Measurements from ENCODE around the gene MKLN1. TPM values are rescaled to one million over a fixed set of nuclear protein-coding genes. Genes with fewer than 3 reads are reported as not detected.
"Not testable (repeated sequence)": the region's sequence is repeated elsewhere in the genome, so short reads cannot be mapped to it uniquely, and the experiment has no call there.

The MKLN1 gene
- total RNA-seq, 2 donors from 2014 or later = 27.4 to 28.5 TPM

DNA sequence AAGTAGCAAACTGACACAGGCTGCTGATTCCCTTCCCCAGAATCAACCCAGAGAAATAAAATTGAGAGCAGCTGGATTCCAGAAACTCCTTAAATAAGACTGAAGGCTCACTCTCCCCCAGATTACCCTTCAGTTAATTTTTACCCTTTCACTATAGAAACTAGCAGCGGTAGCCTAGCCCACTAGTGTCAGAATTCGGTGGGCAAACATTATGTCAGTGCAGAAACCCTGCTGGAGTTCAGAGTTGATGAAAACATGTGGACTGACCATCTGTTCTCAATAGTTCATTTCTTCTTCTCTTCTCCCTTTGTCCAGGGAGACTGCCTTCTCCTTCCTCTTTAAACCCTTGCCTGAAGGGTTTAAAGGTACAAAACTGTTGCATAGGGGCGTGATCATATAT is 128.7 kb downstream of the MKLN1 start:
- no peak for DNase-seq (ENCODE audit: low spot score)
- TF ChIP-seq, protein P1, sequence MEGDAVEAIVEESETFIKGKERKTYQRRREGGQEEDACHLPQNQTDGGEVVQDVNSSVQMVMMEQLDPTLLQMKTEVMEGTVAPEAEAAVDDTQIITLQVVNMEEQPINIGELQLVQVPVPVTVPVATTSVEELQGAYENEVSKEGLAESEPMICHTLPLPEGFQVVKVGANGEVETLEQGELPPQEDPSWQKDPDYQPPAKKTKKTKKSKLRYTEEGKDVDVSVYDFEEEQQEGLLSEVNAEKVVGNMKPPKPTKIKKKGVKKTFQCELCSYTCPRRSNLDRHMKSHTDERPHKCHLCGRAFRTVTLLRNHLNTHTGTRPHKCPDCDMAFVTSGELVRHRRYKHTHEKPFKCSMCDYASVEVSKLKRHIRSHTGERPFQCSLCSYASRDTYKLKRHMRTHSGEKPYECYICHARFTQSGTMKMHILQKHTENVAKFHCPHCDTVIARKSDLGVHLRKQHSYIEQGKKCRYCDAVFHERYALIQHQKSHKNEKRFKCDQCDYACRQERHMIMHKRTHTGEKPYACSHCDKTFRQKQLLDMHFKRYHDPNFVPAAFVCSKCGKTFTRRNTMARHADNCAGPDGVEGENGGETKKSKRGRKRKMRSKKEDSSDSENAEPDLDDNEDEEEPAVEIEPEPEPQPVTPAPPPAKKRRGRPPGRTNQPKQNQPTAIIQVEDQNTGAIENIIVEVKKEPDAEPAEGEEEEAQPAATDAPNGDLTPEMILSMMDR (IDR thresholded peaks at IDR 0.05) = no peak
- Histone ChIP-seq H3K27ac (no peak overlapping the region), H3K36me3 (peaks cover 4% of the 10 kb centered on the region), H3K9me3 (no peaks in the 10 kb centered on the region), H3K27me3 (no peaks in the 10 kb centered on the region), H3K4me3 (no peak overlapping the region), H3K4me1 (no peaks in the 10 kb centered on the region)

DNA sequence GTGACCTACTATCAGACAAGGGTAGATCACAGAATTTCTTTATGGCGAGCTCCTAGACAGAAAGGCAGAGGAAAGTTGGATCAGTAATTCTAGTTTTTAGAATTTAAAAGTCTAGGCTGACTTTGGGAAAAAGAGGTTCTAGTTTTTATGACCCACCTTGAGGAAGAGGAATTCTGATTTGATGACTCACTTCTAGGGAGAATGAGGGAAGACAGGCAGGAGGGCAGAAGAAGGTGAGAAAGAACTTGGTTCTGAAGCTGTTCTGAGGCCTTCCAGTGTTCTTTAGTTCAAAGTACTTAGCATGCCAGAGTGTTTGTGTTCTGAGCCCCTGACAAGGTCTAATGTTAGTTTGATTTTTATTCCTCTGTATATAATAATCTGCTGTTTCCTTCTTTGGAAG is 131.6 kb downstream of the MKLN1 start:
- Histone ChIP-seq H3K9me3 (no peaks in the 10 kb centered on the region), H3K27ac (no peak overlapping the region), H3K27me3 (no peaks in the 10 kb centered on the region), H3K4me3 (no peak overlapping the region), H3K4me1 (no peaks in the 10 kb centered on the region), H3K36me3 (peaks cover 16% of the 10 kb centered on the region)
- DNase-seq (ENCODE audit: low spot score) = no peak
- TF ChIP-seq, protein P1 (IDR thresholded peaks at IDR 0.05) = no peak

DNA sequence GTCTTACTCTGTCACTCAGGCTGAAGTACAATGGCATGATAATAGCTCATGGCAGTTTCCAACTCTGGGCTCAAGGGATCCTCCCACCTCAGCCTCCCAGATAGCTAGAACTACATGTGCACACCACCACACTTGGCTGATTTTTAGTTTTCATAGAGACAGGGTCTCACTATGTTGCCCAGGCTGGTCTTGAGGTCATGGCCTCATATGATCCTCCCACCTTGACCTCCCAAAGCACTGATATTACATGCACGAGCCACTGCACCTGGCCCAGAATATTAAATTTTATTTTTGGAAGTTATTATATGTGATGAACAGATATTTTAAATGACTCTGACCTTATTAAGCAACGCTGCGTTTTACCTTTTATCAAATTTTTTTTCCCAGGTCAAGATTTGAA is 134.4 kb downstream of the MKLN1 start:
- peaks cover 37% of the 10 kb centered on the region for H3K36me3 ChIP-seq

DNA sequence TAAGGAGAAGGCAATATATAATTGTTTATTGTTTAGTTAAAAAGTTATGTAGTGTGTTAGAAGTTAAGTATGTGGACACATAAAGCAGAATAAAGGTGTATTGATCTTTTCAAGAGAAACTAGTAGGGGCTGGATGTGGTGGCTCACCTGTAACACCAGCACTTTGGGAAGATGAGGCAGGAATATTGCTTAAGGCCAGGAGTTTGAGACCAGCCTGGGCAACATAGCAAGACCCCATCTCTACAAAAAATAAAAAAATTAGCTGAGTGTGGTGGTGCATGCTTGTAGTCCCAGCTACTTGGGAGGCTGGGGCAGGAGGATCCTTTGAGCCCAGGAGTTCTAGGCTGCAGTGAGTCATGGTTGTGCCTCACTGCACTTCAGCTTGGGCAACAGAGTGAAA is 135.0 kb downstream of the MKLN1 start:
- not testable (repeated sequence) for H3K4me3 ChIP-seq; H3K9me3 ChIP-seq; H3K4me1 ChIP-seq; H3K27ac ChIP-seq; H3K27me3 ChIP-seq; DNase-seq (ENCODE audit: low spot score)
- peaks cover 41% of the 10 kb centered on the region for H3K36me3 ChIP-seq

More for the DNA sequence above, 134.4 kb downstream of the MKLN1 start:
- H3K4me3 ChIP-seq = no peak overlapping the region
- no peaks in the 10 kb centered on the region for H3K27me3 ChIP-seq
- TF ChIP-seq, protein P1 (IDR thresholded peaks at IDR 0.05) = no peak
- no peaks in the 10 kb centered on the region for H3K4me1 ChIP-seq
- H3K27ac ChIP-seq = no peak overlapping the region
- no peaks in the 10 kb centered on the region for H3K9me3 ChIP-seq
- DNase-seq (ENCODE audit: low spot score) = no peak

DNA sequence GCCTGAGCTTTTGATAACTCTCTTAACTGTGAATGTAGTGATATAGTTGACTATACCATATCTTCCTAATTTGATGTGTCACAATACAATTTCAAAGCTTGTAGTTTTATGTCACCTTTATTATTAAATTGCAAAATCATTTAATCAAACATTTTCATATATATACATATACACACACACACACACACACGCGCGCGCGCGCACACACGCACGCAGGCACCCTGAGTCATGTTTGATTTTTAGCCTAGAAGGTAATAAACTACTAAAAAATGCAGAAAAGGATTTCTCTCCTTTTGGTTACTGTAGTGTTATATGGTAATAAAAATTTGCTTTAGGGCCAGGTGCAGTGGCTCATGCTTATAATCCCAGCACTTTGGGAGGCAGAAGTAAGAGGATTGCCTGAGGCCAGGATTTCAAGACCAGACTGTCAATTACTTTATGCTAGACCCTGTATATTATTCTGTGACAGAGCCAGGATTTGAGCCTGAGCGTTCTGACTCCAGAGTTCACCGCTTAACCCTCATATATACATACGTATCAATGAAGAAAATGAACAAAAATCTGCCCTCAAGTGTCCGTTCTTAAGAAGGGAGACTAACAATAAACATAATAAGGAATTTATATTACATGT is 139.2 kb downstream of the MKLN1 start:
- Histone ChIP-seq H3K27me3 (no peaks in the 10 kb centered on the region), H3K27ac (no peak overlapping the region), H3K9me3 (no peaks in the 10 kb centered on the region), H3K36me3 (peaks cover 64% of the 10 kb centered on the region), H3K4me3 (no peak overlapping the region), H3K4me1 (peaks cover 0 to 10% of the 10 kb centered on the region in 2 donors)
- TF ChIP-seq, protein P1 (IDR thresholded peaks at IDR 0.05) = no peak
- no peak for DNase-seq (ENCODE audit: low spot score)

DNA sequence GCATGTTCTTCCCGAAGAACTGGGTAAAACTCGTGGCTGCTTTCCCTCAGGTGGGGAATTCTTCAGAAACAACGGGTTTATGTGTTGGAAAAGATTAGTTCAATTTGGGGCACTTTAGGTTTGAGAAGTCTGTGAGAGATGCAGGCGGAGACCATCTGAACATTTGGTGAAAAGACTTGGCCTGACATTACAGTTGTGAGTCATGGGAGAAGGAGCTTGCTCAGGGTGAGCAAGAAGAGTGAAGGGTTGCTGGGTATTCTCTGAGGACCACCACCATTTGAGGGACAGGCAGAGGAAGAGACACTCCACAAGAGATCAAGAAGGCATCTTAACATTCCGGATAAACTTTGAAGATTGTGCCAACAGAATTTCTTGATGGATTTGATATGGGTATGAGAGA is 140.1 kb downstream of the MKLN1 start:
- TF ChIP-seq, protein P1 (IDR thresholded peaks at IDR 0.05) = no peak
- no peak overlapping the region for H3K4me3 ChIP-seq

More for the DNA sequence above, 140.1 kb downstream of the MKLN1 start:
- Histone ChIP-seq H3K27ac (no peak overlapping the region), H3K4me1 (peaks cover 0 to 11% of the 10 kb centered on the region in 2 donors), H3K27me3 (no peaks in the 10 kb centered on the region), H3K9me3 (no peaks in the 10 kb centered on the region), H3K36me3 (peaks cover 64% of the 10 kb centered on the region)
- no peak for DNase-seq (ENCODE audit: low spot score)
